GM18870 (cell line): ENCODE data around the gene TPK1.
A peak's percentile ranks its signal among the peaks of the same experiment; 100 is the strongest.
"Not testable (repeated sequence)": the region's sequence is repeated elsewhere in the genome, so short reads cannot be mapped to it uniquely, and the experiment has no call there.

Experiments used
- ATAC-seq: cut with Tn5 transposase; IDR thresholded peaks from one replicate; pipeline ENCODE4 v1.9.1; 2021; ENCODE audit warnings: moderate library complexity; ENCODE audit not compliant: unreplicated experiment

TPK1 gene

DNA sequence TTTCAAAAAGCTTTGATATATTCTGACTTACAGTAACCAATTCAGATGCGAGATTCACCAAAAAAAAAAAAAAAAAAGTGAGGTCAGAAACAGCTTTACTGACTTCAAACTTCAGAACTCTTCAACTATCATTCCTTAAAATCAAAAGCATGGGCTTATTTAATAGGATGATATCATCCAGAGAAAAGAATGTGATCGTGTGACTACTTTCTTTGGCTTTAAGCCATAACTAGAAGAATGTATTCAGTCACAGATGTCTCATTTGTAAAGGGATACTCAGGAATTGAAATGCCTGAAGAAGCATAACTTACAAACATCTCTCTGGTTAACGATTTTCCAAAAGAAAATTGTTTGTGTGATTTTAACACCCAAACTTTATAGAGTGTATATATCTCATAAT lies 11.5 kb downstream of the TPK1 start:
- no peak for ATAC-seq

DNA sequence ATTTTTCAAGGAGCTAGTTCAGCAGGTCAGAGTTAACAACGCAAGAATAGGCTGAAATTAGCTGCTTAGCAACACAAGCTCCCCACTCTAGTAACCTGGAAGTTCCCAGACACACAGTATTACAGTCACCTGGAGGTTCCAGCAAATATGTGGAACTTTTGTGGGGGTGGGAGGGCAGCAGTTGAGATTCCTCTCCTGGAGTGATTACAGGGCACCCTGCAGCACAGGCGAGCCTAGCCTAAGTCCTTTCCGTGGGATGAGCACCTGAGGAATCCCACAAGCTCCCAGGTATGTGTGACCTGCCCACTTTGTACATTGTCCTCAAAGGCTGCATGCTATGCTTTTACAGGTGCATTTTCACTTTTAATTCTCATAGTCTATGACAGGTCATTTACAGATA lies 13.6 kb downstream of the TPK1 start:
- ATAC-seq = no peak

DNA sequence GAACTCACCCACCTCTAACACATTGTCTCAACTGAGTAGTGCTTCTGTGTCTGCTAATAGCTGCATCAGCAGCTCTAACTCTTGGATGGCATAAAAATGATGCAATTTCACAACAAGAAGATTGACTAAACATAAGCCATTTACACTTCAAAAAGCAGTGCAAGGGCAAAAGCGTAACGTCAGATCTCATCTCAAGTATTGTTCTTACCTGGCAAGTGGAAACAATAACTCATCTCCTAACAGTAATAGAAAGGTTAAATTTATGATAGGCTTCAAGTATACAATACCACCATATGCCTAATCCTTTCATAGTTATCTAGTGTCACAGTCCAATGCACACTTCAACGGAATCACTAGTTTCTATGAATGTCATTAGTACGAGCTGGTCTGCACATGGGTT lies 14.8 kb downstream of the TPK1 start:
- peak; percentile 66 for ATAC-seq

DNA sequence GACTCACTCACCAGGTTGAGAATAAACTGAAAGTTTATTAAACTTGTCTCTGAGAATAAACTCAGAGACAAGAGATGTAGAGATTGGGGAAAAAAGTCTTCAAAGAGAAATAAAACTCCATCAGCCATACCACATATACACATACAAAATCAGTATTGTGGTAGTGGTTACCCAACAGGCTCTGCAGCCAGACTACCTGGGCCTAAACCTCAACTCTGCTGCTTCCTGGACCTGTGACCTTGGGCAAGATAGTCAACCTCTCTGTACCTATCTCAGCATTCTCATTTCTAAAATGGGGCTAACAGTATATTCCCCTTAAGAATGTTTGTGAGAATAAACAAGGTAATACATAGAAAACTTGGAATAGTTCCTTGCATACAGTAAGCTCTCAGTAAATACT lies 15.3 kb downstream of the TPK1 start:
- ATAC-seq = no peak

DNA sequence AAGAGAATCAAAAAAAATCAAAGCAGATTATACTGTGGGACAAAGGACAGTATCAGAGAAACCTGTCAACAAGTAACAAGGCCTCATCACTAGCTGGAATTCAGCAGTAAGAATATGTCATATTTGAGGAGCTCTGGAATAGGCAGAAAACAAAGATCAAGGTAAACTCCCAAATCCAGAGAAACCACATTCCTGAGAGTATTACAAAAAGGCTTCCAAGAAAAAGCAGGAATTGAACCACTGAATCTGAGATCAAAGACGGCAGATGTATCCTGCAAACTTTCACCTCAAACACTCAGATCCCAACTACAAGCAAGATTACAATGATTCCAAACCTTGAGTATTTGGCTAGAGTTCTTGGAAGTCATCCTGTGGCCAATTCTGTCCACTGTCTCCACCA lies 16.3 kb downstream of the TPK1 start:
- ATAC-seq = no peak

DNA sequence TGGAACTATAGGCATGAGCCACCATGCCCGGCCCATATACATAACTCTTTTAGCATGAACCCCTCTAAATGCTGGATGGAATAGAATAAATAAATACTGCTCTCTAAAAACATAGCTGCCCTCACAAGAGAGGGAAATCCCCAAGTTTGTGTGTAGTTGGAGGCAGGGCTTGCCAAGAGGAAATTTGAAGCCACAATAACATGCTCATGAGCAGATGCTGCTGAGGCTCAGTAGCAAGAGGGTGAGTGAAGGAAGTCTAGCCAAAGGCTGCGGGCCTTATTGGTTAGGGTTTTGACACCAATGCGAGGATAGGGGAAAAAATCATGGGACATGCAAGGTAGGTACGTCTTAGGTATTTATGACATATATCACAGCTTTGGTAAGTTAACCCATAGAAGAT lies 17.3 kb downstream of the TPK1 start:
- ATAC-seq = peak; percentile 67

DNA sequence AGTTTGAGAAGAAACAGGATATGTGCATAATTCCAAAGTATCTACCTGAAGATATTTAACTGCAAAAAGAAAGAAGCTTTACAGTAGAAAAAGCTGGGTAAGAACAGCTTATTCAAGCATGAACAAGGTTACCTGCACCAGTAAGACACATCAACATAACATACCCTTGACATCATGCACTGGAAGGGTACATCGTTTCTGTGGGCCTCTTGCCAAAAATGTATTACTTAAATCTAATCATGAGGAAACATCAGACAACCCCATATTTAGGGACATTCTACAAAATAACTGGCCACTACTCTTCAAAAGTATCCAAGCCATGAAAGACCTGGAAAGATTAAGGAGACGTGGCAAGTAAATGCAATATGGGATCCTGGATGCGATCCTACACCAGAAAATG lies 18.9 kb downstream of the TPK1 start:
- no peak for ATAC-seq

DNA sequence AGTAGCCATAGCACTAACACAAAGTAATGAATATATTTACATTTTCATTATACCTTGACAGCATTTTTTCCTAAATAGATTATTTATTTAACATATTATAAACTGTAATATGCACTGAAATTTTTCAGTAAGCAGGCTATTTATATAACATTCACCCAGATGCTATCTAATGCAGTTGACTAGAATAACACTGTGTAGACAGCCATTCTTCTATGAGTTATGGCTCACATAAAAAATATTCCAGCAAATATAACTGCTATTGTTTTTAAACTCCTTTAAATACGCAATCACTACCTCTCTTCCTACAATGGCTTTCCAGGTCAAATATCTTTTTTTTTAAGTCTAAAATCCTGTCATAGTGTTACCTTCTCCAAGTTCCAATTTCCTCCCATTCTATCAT lies 21.6 kb downstream of the TPK1 start:
- ATAC-seq = no peak

DNA sequence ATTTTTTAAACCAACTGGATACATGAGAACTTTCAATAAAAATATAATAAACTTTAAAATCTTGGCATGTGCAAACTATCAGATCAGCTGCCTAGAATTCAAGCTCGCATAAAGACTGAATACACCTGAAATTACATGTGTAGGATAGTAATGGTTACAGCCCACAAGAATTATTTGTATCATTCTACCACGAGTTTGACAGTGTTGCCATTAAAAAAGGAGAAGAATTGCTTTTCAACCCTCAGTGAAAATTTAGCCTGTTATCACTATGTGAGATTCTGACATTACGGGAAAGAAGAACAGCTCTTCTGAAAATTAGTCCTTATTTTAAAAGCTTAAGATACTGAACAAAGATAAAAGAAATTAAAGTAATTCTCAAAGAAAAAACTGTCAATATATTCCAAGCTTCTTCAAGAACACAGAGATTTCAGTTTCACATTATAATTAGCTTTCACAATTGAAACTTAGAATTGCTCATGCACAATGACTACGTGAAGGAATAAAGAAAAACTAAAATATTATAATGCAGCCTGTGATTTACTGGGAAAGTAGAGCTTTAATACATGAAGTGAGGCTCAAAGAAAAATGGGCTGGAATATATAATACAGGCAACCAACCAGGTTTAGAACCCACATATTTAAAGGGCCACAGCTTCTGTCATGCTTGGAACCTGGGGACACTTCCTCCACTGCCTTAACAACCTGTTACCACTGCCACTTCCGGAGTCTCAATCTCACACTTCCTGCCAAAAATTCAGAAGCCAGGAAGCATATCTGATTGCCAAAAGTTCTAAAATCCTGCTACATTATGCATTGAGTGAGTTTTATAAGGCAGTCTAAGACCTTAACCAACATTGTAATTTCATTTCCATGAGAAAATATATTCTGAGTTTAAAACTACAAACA lies 23.2 kb downstream of the TPK1 start:
- peak; percentile 91 for ATAC-seq

DNA sequence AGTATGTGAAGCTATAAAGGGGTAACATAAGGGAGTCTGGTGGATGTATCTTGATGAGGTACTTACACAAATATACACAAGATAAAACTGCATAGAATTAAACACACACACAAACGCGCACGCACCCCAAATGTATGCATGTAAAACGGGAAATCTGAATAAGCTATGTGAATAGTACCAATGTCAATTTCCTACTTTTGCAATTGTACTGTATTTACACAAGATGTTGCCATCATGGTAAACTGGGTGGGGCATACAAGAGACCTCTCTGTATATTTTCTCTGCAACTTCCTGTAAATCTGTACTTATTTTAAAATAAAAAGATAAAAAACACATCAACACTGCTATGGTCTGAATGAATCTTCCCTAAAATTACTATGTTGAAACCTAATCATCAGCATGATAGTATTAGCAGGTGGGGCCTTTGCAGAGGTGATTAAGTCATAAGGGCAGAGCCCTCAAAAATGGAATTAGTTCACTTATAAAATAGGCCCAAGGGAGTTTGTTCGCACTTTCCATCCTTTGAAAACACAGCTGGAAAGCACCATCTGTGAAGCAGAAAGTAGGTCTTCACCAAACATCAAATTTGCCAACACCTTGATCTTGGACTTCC lies 30.1 kb downstream of the TPK1 start:
- no peak for ATAC-seq

DNA sequence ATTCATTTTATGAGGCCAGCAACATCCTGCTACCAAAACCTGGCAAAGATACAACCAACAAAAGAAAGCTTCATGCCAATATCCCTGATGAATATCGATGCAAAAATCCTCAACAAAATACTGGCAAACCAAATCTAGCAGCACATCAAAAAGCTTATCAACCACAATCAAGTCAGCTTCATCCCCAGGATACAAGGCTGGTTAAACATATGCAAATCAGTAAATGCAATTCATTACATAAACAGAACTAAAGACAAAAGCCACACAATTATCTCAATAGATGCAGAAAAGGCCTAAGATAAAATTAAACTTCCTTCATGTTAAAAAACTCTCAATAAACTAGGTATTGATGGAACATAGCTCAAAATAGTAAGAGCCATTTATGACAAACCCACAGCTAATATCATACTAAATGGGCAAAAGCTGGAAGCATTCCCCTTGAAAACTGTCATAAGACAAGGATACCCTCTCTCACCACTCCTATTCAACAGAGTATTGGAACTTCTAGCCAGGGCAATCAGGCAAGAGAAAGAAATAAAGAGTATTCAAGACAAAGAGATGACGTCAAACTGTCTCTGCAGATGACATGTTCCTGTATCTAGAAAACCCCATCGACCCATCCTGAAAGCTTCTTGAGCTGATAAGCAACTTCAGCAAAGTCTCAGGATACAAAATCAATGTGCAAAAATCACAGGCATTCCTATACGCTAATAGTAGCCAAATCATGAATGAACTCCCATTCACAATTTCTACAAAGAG lies 35.0 kb downstream of the TPK1 start:
- ATAC-seq = not testable (repeated sequence)

DNA sequence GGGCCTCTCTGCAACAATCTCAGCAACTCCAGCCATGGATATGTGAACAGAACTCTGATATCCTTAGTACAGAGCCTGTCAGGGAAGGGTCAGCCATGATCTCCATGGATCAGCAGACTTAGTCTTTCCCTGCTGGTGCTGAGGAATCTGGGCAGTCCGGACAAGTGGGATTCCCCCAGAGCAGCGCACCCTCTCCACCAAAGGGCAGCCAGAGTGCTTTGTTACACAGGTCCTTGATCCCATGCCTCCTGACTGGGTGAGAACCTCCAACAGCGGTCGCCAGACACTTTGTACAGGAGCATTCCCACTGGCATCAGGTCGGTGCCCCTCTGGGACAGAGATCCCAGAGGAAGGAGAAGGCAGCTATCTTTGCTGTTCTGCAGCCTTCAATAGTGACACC lies 38.9 kb downstream of the TPK1 start:
- ATAC-seq = no peak

DNA sequence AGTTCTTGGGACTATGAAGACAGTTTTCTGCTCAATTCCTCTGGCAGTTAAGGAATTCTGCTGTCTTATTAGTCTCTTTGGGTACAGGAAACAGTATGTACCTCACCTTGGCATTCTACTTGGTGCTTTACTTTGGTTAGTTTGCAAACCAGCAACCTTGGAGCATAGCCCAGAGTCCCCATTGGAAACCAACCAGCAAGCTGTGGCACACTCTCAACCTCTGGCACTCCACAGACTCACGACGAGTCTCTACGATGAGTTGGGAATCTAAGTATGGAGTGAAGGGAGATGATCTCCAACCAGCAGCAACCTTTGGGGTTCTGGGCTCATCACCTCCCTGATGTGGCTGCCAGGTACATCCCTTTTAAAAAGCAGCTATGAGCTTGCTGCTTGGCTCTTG lies 43.8 kb downstream of the TPK1 start:
- no peak for ATAC-seq

DNA sequence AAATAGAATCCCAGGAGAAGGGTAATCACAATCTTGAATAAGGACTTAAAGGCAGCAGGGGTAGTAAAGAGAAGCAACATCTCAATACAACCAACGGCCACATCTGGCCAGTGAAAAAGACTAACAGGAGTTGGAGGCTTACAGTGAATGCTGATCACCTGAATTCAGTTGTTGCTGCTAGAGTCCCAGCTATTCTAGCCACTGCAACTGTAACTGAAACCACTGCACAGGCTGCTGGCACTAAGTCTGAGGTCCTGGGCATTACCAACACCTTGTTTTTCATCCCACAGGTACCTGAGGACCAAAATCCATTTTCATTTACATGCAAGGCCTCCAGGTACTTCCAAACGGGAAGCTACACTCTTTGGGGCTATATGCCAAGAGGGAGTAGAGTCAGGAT lies 44.4 kb downstream of the TPK1 start:
- ATAC-seq = no peak

DNA sequence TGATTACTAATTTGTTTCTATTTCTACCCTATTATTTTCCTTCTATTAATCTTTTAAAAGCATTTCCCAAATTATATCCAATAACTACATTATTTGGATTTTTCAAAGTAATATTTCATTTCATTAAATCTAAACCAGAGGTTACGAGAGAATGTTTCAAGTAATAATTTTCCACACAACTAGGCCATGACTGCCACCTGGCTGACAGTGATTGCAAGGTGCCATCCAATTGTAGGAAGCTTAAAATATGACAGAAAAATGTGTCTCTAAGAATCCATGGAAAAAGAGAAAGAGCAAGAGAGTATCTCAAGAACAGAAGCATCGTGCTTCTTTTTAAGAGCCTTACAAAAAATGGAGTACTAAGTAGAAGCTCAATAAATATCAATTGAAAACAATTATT lies 48.7 kb downstream of the TPK1 start:
- ATAC-seq = no peak

DNA sequence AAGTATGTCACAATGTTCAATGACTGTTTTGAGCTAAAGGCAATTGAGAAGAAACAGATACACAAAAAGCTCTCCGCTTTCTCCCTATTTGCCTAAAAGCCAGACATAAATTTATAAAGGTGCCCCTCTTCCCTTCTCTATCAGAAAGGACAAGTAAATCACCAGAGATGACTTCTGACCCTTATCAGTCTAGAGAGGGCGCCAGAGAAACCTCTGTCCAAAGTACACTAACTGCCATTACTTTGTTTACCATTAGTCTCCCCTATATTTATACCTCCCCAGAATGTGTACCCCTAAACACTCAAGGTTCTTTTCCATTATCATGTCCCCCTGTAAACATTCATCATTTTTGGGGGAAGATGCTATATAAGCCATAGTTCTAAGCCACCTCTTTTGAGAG lies 49.3 kb downstream of the TPK1 start:
- ATAC-seq = no peak

DNA sequence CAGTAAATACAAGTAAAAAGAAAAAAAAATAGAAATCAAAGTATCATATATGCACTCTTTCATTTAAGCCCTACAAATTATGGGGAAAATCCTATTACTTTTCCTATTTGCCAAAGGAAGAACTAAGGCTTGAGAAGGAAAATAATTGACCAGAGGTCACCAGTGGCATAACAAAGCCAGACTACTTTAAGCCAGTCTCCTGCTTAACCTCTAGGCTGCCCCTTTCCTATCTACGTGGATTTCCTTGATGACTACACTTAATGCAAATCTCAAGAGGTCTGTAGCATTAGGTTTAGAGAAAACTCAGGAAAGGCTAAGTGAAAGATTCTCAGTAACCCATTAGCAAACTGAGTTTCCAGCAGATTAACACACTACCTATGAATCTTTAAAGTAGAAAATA lies 49.8 kb downstream of the TPK1 start:
- no peak for ATAC-seq

DNA sequence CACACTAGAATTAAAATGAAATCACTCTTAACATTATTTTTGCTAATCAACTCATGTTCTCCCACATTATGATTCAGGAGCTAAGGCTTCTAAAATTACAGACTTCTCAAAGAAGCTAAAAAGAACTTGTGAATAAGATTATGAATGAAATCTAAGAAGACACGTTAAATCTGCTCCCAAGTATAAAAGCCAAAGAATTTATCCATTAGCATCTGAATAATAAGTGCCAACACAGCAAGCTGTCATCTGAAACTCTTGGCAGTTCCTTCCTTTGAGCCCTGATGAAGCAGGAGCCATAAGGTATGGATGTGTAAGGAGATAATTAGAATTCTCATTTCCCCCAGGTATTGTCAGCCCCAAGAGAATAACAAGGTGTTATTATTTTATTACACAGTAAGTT lies 50.3 kb downstream of the TPK1 start:
- no peak for ATAC-seq

DNA sequence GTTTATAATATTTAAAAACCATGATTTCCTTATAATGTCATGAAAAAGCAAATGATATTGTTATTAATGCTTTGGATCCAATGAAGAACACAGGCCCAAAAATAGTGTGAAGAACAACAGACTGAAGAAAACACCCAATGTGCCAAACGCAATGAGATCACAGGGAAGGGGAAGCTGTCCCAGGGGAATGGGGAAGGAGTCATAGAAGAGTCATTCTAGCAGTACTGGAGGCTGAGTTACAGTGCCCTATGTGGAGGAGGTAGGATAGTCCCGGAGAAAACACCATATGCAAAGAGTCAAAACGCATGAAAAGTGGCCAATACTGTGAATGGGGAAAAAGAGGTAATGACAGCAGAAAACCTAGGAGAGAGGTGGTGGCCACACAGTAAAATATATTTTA lies 50.9 kb downstream of the TPK1 start:
- no peak for ATAC-seq

DNA sequence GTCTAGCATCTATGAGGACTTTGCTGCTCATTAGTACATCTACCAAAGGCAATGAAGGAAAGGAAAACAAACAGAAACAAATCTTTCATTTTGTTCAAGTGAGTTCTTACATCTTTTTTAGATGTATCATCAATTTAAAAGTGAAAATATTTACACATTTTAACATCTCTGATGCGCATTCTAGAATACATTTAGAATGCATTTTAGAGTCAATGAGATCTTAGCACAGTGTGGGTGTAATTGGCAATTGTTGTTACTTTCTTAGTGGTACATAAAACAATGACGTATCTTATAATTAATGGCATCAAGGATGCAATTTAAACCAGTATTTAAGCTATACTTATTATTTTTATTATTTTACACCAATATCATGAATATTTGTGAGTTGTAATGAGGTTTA lies 51.4 kb downstream of the TPK1 start:
- ATAC-seq = no peak

DNA sequence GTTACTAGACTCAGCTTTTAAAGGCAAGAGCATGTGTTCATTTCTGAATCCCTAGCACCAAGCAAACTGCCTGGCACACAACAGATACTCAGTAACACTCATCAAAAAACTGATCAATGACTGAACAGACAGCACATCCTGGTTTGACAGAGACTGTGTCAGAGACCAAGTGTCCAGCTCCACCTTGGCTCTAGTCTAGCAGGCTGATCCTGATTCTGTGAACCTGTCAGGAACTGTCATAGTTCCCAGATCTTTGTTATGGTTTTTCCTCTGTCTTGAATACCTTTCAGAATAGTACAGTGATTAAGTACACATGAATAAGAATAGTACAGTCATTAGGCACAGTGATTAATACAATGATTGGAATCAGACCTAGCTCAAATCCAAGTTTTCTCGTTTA lies 53.0 kb downstream of the TPK1 start:
- no peak for ATAC-seq

DNA sequence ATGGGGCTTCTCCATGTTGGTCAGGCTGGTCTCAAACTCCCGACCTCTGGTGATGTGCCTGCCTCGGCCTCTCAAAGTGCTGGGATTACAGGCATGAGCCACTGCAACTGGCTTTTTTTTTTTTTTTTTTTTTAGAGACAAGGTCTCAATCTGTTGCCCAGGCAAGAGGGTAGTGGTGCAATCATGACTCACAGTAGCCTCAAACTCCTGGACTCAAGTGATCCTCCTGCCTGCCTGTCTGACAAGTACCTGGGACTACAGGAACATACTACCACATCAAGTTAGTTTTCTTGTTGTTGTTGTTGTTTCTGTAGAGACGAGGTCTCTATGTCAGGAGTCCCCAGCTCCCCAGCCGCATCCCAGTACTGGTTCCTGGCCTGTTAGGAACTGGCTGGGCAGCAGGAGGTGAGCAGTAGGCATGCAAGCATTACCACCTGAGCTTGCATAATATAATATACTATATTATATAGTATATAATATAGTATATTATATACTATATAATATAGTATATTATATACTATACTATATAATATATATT lies 55.7 kb downstream of the TPK1 start:
- no peak for ATAC-seq
